GM23248 (cell line): ENCODE results near the gene TENM4.

Source experiments
- EZH2 ChIP-seq: fragments of 200-600 bp; sonication (generic); IDR thresholded peaks from 2 replicates; pipeline ENCODE4 v1.6.1; 2018; ENCODE audit warnings: antibody characterized with exemption, mild to moderate bottlenecking; ENCODE audit not compliant: insufficient read depth, poor library complexity, severe bottlenecking
- EZH2phosphoT487 ChIP-seq: fragments of 200-600 bp; sonication (generic); IDR thresholded peaks from 2 replicates; pipeline ENCODE4 v1.6.1; 2018; ENCODE audit warnings: antibody characterized with exemption, moderate library complexity, mild to moderate bottlenecking, low read depth; ENCODE audit not compliant: insufficient read depth

DNA sequence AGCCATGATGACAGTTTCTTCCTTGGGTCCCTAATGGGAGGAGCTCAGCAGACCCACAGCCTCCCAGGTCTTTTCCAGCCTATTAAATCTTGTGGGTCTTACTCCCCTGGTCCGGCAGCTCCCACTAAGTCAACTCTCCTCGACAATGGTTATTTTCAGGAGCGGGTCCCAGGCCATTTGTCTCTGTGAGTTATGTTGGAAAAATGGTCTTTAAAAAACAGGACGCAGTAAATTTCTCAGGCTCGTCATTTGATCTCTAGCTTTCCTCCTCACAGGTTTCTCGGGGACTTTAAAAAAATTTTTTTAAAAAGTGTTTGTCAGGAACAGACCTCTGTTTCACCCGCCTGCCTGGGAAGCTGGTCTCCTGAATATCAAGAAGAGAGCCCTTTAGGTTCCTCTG is 468.7 kb downstream of the TENM4 start:
- TF ChIP-seq EZH2 (no peak), EZH2phosphoT487 (no peak)
